NCI-H2196 treated with DMSO at 0.1 percent for 48 hours (cell line): ENCODE results near the gene CHRNA9.
"Not testable (repeated sequence)": the region's sequence is repeated elsewhere in the genome, so short reads cannot be mapped to it uniquely, and the experiment has no call there.

Experiments
- DNase-seq: peaks from one replicate; lab custom pipeline; 2025; ENCODE audit not compliant: unreplicated experiment; lab: John Stamatoyannopoulos, UW

CHRNA9 gene

GRCh38 chr4:40378619-40379018 is 43.5 kb downstream of the CHRNA9 start:
- no peak for DNase-seq

- no peak for DNase-seq
Measured at GRCh38 chr4:40379248-40379647, 44.1 kb downstream of the CHRNA9 start.

- no peak for DNase-seq
Measured at GRCh38 chr4:40380647-40381046, 45.5 kb downstream of the CHRNA9 start.

- no peak for DNase-seq
Measured at GRCh38 chr4:40388239-40388638, 53.1 kb downstream of the CHRNA9 start.

- DNase-seq, result no peak
Measured at GRCh38 chr4:40389986-40390385, 54.9 kb downstream of the CHRNA9 start.

GRCh38 chr4:40392241-40392640 is 57.1 kb downstream of the CHRNA9 start:
- DNase-seq, result not testable (repeated sequence)

- DNase-seq, result no peak
Measured at GRCh38 chr4:40394236-40394635, 59.1 kb downstream of the CHRNA9 start.

GRCh38 chr4:40395166-40395900 is 60.2 kb downstream of the CHRNA9 start:
- DNase-seq, result peak; percentile 73

GRCh38 chr4:40395908-40396793 is 61.0 kb downstream of the CHRNA9 start:
- DNase-seq, result peak; percentile 95

- no peak for DNase-seq
Measured at GRCh38 chr4:40399578-40399977, 64.4 kb downstream of the CHRNA9 start.

- DNase-seq, result no peak
Measured at GRCh38 chr4:40401096-40401495, 66.0 kb downstream of the CHRNA9 start.

GRCh38 chr4:40401631-40402030 is 66.5 kb downstream of the CHRNA9 start:
- DNase-seq, result no peak

GRCh38 chr4:40402556-40402955 is 67.4 kb downstream of the CHRNA9 start:
- DNase-seq, result no peak

GRCh38 chr4:40403081-40403480 is 67.9 kb downstream of the CHRNA9 start:
- no peak for DNase-seq
